Measurements from ENCODE around the gene FHIT.

The FHIT gene

DNA sequence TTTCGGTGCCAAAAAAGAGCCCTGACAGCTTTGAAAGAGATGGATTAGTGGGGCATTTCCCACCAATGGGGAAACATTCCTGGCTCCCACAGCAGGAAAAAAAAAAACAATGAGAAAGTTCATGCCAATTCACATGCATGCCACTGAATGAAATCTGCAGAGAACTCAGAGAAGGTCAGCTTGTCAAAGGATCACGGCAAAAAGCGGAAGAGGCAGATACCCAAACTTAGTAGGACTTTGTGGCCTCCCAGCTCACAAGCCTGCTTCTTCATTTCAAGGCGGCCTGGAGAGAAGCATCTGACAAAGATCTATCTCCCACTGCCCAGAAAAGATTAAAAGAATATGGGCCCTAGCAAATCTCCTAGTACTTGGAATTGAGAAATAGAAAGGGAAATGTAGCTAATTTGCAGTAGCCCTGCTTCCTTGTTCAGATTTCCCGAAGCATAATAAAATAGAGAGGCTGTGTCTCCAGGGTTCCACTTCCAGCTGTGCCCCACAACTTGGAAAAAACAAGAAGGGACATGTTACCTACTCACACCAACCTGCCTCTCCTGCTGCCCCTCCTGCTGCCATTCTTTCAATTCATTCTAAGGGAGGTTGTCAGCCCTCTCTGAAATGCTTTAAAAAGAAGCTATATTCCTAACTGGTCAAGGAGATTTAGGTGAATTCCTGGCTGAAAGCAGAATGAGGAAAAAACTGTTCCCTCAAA, 170.4 kb downstream of the FHIT start:
- Histone ChIP-seq H3K9ac (ENCODE audit: low read length) (no peak overlapping the region), H3K79me2 (ENCODE audit: low read length) (no peaks in the 10 kb centered on the region), H2AFZ (ENCODE audit: low read depth, low read length) (no peak overlapping the region), H3K4me3 (ENCODE audit: low read length) (no peak overlapping the region), H3K27ac (ENCODE audit: low read length) (no peak overlapping the region), H3K36me3 (replicated peaks; ENCODE audit: low read depth, low read length) (no peaks in the 10 kb centered on the region), H3K9me3 (ENCODE audit: insufficient read depth, low read length) (no peaks in the 10 kb centered on the region), H3K4me1 (ENCODE audit: low read length) (no peaks in the 10 kb centered on the region), H3K27me3 (ENCODE audit: low read depth, low read length) (no peaks in the 10 kb centered on the region), H4K20me1 (ENCODE audit: insufficient read depth, low read length) (no peaks in the 10 kb centered on the region), H3K4me2 (ENCODE audit: low read length) (no peak overlapping the region)
- TF ChIP-seq EZH2phosphoT487 (IDR thresholded peaks at IDR 0.05; ENCODE audit: low read depth): no peak
- TF ChIP-seq, protein P1, sequence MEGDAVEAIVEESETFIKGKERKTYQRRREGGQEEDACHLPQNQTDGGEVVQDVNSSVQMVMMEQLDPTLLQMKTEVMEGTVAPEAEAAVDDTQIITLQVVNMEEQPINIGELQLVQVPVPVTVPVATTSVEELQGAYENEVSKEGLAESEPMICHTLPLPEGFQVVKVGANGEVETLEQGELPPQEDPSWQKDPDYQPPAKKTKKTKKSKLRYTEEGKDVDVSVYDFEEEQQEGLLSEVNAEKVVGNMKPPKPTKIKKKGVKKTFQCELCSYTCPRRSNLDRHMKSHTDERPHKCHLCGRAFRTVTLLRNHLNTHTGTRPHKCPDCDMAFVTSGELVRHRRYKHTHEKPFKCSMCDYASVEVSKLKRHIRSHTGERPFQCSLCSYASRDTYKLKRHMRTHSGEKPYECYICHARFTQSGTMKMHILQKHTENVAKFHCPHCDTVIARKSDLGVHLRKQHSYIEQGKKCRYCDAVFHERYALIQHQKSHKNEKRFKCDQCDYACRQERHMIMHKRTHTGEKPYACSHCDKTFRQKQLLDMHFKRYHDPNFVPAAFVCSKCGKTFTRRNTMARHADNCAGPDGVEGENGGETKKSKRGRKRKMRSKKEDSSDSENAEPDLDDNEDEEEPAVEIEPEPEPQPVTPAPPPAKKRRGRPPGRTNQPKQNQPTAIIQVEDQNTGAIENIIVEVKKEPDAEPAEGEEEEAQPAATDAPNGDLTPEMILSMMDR (IDR thresholded peaks at IDR 0.05; ENCODE audit: low read depth, low read length): no peak

DNA sequence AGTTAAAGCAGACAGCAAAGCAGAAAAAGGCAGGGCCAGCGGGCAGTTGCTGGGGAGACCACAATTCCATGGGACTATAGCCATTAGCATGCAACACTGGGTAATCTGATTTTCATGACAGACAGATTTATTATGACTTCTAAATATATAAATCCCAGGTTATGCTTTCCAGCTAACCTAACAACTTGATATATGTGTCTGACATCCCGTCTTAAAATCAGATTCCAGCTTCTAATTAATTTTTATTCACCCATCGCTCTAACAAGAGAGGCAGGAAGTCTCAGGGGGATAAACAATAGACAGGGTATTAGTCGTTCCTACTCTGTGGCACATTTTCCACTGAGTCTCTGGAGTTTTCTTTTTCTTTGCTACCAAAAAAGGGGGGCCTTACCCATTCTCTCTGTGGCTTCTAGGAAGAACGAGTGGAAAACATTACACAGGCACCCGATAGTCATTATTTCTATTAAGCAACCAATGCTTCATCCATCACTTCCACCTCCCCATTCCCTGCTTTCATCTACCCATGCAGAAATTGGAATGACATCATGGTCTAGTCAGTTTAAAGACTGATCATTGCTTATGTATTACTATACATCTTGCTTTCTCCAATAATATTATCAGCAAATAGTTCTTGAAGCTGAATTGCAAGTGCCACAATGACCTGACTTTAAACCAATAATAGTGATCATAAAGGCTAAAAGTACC, 173.1 kb downstream of the FHIT start:
- H3K36me3 ChIP-seq (replicated peaks; ENCODE audit: low read depth, low read length): no peaks in the 10 kb centered on the region
- H3K4me1 ChIP-seq (ENCODE audit: low read length): no peaks in the 10 kb centered on the region
- no peaks in the 10 kb centered on the region for H3K27me3 ChIP-seq (ENCODE audit: low read depth, low read length)
- H3K4me3 ChIP-seq (ENCODE audit: low read length): no peak overlapping the region
- no peaks in the 10 kb centered on the region for H4K20me1 ChIP-seq (ENCODE audit: insufficient read depth, low read length)
- no peak overlapping the region for H3K9ac ChIP-seq (ENCODE audit: low read length)
- TF ChIP-seq EZH2phosphoT487 (IDR thresholded peaks at IDR 0.05; ENCODE audit: low read depth): no peak
- TF ChIP-seq, protein P1 (IDR thresholded peaks at IDR 0.05; ENCODE audit: low read depth, low read length): no peak
- H2AFZ ChIP-seq (ENCODE audit: low read depth, low read length): no peak overlapping the region
- H3K9me3 ChIP-seq (ENCODE audit: insufficient read depth, low read length): no peaks in the 10 kb centered on the region
- no peak overlapping the region for H3K27ac ChIP-seq (ENCODE audit: low read length)
- H3K4me2 ChIP-seq (ENCODE audit: low read length): no peak overlapping the region
- no peaks in the 10 kb centered on the region for H3K79me2 ChIP-seq (ENCODE audit: low read length)

DNA sequence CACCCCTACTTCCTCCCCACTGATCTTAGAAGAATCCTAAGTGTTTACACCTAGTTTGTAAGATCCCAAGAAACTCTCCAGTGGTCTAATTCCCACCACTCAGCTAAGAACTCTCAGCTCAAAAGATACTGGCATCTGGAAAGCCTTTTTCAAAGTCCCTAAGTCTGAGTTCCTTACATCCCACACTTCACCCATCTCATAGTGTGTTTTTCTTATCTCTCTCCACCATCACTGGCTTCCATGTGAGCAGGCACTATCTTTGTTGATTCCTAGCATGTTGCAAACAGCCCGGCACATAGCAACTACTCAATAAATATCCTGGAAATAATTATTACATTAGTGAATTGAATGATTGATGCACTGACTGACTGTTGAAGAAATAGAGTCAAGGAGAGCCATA, 173.7 kb downstream of the FHIT start:
- Histone ChIP-seq H3K36me3 (replicated peaks; ENCODE audit: low read depth, low read length) (no peaks in the 10 kb centered on the region), H3K27ac (ENCODE audit: low read length) (no peak overlapping the region), H4K20me1 (ENCODE audit: insufficient read depth, low read length) (no peaks in the 10 kb centered on the region), H3K27me3 (ENCODE audit: low read depth, low read length) (no peaks in the 10 kb centered on the region), H3K4me2 (ENCODE audit: low read length) (no peak overlapping the region), H3K4me1 (ENCODE audit: low read length) (no peaks in the 10 kb centered on the region), H3K9ac (ENCODE audit: low read length) (no peak overlapping the region), H3K79me2 (ENCODE audit: low read length) (no peaks in the 10 kb centered on the region), H2AFZ (ENCODE audit: low read depth, low read length) (no peak overlapping the region), H3K9me3 (ENCODE audit: insufficient read depth, low read length) (no peaks in the 10 kb centered on the region), H3K4me3 (ENCODE audit: low read length) (no peak overlapping the region)
- TF ChIP-seq EZH2phosphoT487 (IDR thresholded peaks at IDR 0.05; ENCODE audit: low read depth): no peak
- TF ChIP-seq, protein P1 (IDR thresholded peaks at IDR 0.05; ENCODE audit: low read depth, low read length): no peak

DNA sequence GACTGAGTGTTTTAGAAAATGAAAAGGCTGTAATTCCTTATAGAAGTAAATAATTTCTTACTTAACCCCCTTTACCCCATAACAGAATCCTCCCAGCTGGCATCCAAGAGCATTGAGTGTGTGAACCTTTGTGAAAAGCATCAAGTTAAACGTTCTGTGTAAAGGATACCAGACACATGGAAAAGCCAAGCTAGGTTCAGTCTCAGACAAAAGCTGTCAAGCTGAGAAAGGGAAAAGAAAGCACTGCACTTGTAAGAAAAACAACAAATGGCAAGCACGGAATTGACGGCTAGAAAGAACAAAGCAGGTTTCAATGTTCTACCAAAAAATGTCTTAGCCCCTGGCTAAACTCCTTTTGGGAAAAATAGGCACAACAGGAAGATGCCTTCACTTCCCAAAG, 176.5 kb downstream of the FHIT start:
- H2AFZ ChIP-seq (ENCODE audit: low read depth, low read length): no peak overlapping the region
- H3K9ac ChIP-seq (ENCODE audit: low read length): no peak overlapping the region
- H3K36me3 ChIP-seq (replicated peaks; ENCODE audit: low read depth, low read length): no peaks in the 10 kb centered on the region
- H3K27me3 ChIP-seq (ENCODE audit: low read depth, low read length): no peaks in the 10 kb centered on the region
- H3K4me2 ChIP-seq (ENCODE audit: low read length): no peak overlapping the region
- no peak overlapping the region for H3K4me3 ChIP-seq (ENCODE audit: low read length)
- H3K4me1 ChIP-seq (ENCODE audit: low read length): no peaks in the 10 kb centered on the region
- no peaks in the 10 kb centered on the region for H4K20me1 ChIP-seq (ENCODE audit: insufficient read depth, low read length)
- H3K79me2 ChIP-seq (ENCODE audit: low read length): no peaks in the 10 kb centered on the region
- no peak overlapping the region for H3K27ac ChIP-seq (ENCODE audit: low read length)
- no peak for TF ChIP-seq EZH2phosphoT487 (IDR thresholded peaks at IDR 0.05; ENCODE audit: low read depth)
- no peaks in the 10 kb centered on the region for H3K9me3 ChIP-seq (ENCODE audit: insufficient read depth, low read length)
